HEK293 (cell line): ENCODE measurements around the gene ZKSCAN5.

Source experiments
- CTCF ChIP-seq: fragments of 450-650 bp; formaldehyde crosslinking; IDR thresholded peaks from 2 replicates; pipeline ENCODE4 v1.5.1; 2016; ENCODE audit warnings: missing biosample characterization, missing genetic modification characterization
- SALL2 ChIP-seq: fragments of 450-650 bp; formaldehyde crosslinking; IDR thresholded peaks from 2 replicates; pipeline ENCODE4 v1.5.0; 2017; ENCODE audit warnings: missing biosample characterization, mild to moderate bottlenecking, missing genetic modification characterization, borderline replicate concordance
- ZBTB8A ChIP-seq: fragments of 450-650 bp; formaldehyde crosslinking; IDR thresholded peaks from 2 replicates; pipeline ENCODE4 v1.5.1; 2016; ENCODE audit warnings: missing biosample characterization, missing genetic modification characterization
- ZNF274 ChIP-seq, 2 experiments: fragments of 200-500 bp in 1 of 2; fragments of 450-650 bp in 1 of 2; sonication (Bioruptor generic) in 1 of 2; formaldehyde crosslinking in 1 of 2; IDR thresholded peaks; 2 replicates each; pipeline versions ENCODE4 v1.5.1 to v1.6.1; 2014 to 2016; ENCODE audit warnings: borderline replicate concordance in 1 of 2, inconsistent platforms in 1 of 2, low read length in 1 of 2, missing biosample characterization in 1 of 2, missing genetic modification characterization in 1 of 2
- ZSCAN16 ChIP-seq: fragments of 450-650 bp; formaldehyde crosslinking; IDR thresholded peaks from 2 replicates; pipeline ENCODE4 v1.5.1; 2016; ENCODE audit warnings: missing biosample characterization, missing genetic modification characterization

- TF ChIP-seq SALL2 (tag by site-specific recombination) (no peak), CTCF (tag by site-specific recombination) (no peak), ZNF274 (IDR thresholded peaks at IDR 0.05; ENCODE audit: low read length) (no peak), ZNF274 (tag by site-specific recombination; IDR thresholded peaks at IDR 0.05; ENCODE audit: borderline replicate concordance) (no peak), ZSCAN16 (tag by site-specific recombination) (no peak), ZBTB8A (tag by site-specific recombination) (no peak)
Measured at GRCh38 chr7:99559175-99559915, 54.9 kb downstream of the ZKSCAN5 start.
